Lower lobe of right lung (tissue), 2 donors: ENCODE results near the gene TMF1. TPM values are rescaled to one million over a fixed set of nuclear protein-coding genes. Genes with fewer than 3 reads are reported as not detected.

Source experiments
- ATAC-seq, 2 donors: fragments of 200-7000 bp; cut with Tn5 transposase; one replicate each; pipeline ENCODE4 v1.9.1; 2020 to 2022; ENCODE audit warnings: mild to moderate bottlenecking in 2 of 2, moderate library complexity in 2 of 2
- DNase-seq: peaks from one replicate; pipeline ENCODE4 v3.0.0-alpha.2; 2020
- H3K27ac ChIP-seq: fragments of 200-600 bp; one replicate; pipeline ENCODE4 v1.8.0; 2022
- H3K27me3 ChIP-seq: fragments of 200-600 bp; one replicate; pipeline ENCODE4 v1.8.0; 2022; ENCODE audit warnings: low read depth
- H3K36me3 ChIP-seq: fragments of 200-600 bp; one replicate; pipeline ENCODE4 v1.8.0; 2022; ENCODE audit warnings: mild to moderate bottlenecking
- H3K4me1 ChIP-seq: fragments of 200-600 bp; one replicate; pipeline ENCODE4 v1.8.0; 2022
- H3K4me3 ChIP-seq: fragments of 200-600 bp; one replicate; pipeline ENCODE4 v1.8.0; 2022; ENCODE audit warnings: mild to moderate bottlenecking
- H3K9me3 ChIP-seq: fragments of 200-600 bp; one replicate; pipeline ENCODE4 v1.8.0; 2022
- CTCF ChIP-seq: fragments of 200-600 bp; IDR thresholded peaks from one replicate; pipeline ENCODE4 v1.8.0; 2022; ENCODE audit warnings: antibody characterized with exemption, mild to moderate bottlenecking
- intact Hi-C: fragments of 100-400 bp; cut with DNase I; formaldehyde crosslinking; loops from one replicate; pipeline ENCODE4 v1.11.0; 2022
- total RNA-seq: library from RNA; stranded (reverse); fragmentation: NEBNext Ultra II Directional; extraction: Animal tissue kit (Norgen Biotek cat#: 25700); gene quantifications from one replicate; pipeline ENCODE4 v1.2.1, GENCODE V29; 2021
- donor health status: DM: no; HTN: yes; CAD: no; lungs with severe emphysema.

The TMF1 gene
- total RNA-seq, 1 donor from 2014 or later, result 40.0 TPM

- Histone ChIP-seq H3K9me3 (no peaks in the 10 kb centered on the region), H3K4me1 (no peaks in the 10 kb centered on the region), H3K27me3 (no peaks in the 10 kb centered on the region), H3K27ac (no peak overlapping the region), H3K4me3 (no peak overlapping the region), H3K36me3 (peaks cover 84% of the 10 kb centered on the region)
- intact Hi-C loops, result no loop called here
- TF ChIP-seq CTCF, result no peak
- no peak for DNase-seq
- ATAC-seq, result no peak
Observed at GRCh38 chr3:68988740-68989139, 63.4 kb downstream of the TMF1 start.

GRCh38 chr3:68987322-68987721, 64.8 kb downstream of the TMF1 start:
- no peak for TF ChIP-seq CTCF
- H3K9me3 ChIP-seq, result no peaks in the 10 kb centered on the region
- H3K4me1 ChIP-seq, result no peaks in the 10 kb centered on the region
- intact Hi-C loops, result no loop called here
- ATAC-seq, result no peak
- no peaks in the 10 kb centered on the region for H3K27me3 ChIP-seq
- DNase-seq, result no peak
- H3K27ac ChIP-seq, result no peak overlapping the region
- no peak overlapping the region for H3K4me3 ChIP-seq
- peaks cover 83% of the 10 kb centered on the region for H3K36me3 ChIP-seq

GRCh38 chr3:68986496-68987208, 65.5 kb downstream of the TMF1 start:
- intact Hi-C loops, result no loop called here
- peaks cover 88% of the 10 kb centered on the region for H3K36me3 ChIP-seq
- no peak overlapping the region for H3K4me3 ChIP-seq
- H3K27me3 ChIP-seq, result no peaks in the 10 kb centered on the region
- TF ChIP-seq CTCF, result no peak
- ATAC-seq (no peak), DNase-seq (no peak)
- no peak overlapping the region for H3K27ac ChIP-seq
- no peaks in the 10 kb centered on the region for H3K9me3 ChIP-seq
- H3K4me1 ChIP-seq, result no peaks in the 10 kb centered on the region

- TF ChIP-seq CTCF, result no peak
- H3K4me1 ChIP-seq, result no peaks in the 10 kb centered on the region
- H3K27me3 ChIP-seq, result no peaks in the 10 kb centered on the region
- no peak overlapping the region for H3K27ac ChIP-seq
- no peaks in the 10 kb centered on the region for H3K9me3 ChIP-seq
- H3K36me3 ChIP-seq, result peaks cover 92% of the 10 kb centered on the region
- no peak overlapping the region for H3K4me3 ChIP-seq
- intact Hi-C loops, result no loop called here
- no peak for DNase-seq
- ATAC-seq, result no peak
Observed at GRCh38 chr3:68985146-68985790, 66.9 kb downstream of the TMF1 start.

- Histone ChIP-seq H3K27me3 (no peaks in the 10 kb centered on the region), H3K4me3 (no peak overlapping the region), H3K4me1 (no peaks in the 10 kb centered on the region), H3K36me3 (peaks cover 98% of the 10 kb centered on the region), H3K27ac (no peak overlapping the region), H3K9me3 (no peaks in the 10 kb centered on the region)
- intact Hi-C loops, result no loop called here
- no peak for DNase-seq
- ATAC-seq, result no peak
- TF ChIP-seq CTCF, result no peak
Observed at GRCh38 chr3:68984011-68984530, 68.1 kb downstream of the TMF1 start.
